ENCODE results near the gene TOX2. TPM values are rescaled to one million over a fixed set of nuclear protein-coding genes. Genes with fewer than 3 reads are reported as not detected.

TOX2 gene
- total RNA-seq, 1 experiment from 2014 or later = 85.4 TPM

GRCh38 chr20:44106615-44107014, 192.0 kb downstream of the TOX2 start:
- H3K9me3 ChIP-seq (ENCODE audit: control insufficient read depth, insufficient read depth, low read depth, low read length) = peaks cover 5% of the 10 kb centered on the region; the same call in 1 of the 2 replicates
- intact Hi-C loops (cut with micrococcal nuclease; ENCODE audit: unreplicated experiment) (no loop called here), in situ Hi-C loops (cut with HindIII; ENCODE audit: low pct_unique_long_range_greater_than_20kb, low sequenced_read_pairs) (no loop called here)
- no TSS peak for BruUV-seq (replicated peaks)
- H3K27ac ChIP-seq (ENCODE audit: low read length) = no peak overlapping the region
- no peak overlapping the region for H3K4me3 ChIP-seq (ENCODE audit: low read depth in 2 of 2, low read length in 2 of 2)
- H3K27me3 ChIP-seq (ENCODE audit: control insufficient read depth, insufficient read depth, low read length) = peaks cover 26% of the 10 kb centered on the region
- CTCF ChIA-PET = no interaction called here
- no peak for TF ChIP-seq SIN3A (IDR thresholded peaks at IDR 0.05; ENCODE audit: borderline replicate concordance, insufficient read depth, low read depth, low read length)
- no peak for TF ChIP-seq POLR2AphosphoS5 (IDR thresholded peaks at IDR 0.05; ENCODE audit: low read depth, low read length)
- no peak for TF ChIP-seq REST (IDR thresholded peaks at IDR 0.05; ENCODE audit: insufficient read depth in 1 of 2, low read depth in 2 of 2, low read length in 1 of 2)
- no peak for TF ChIP-seq TCF7L2 (IDR thresholded peaks at IDR 0.05; ENCODE audit: low read depth, low read length)
- no peak for TF ChIP-seq CTCF (IDR thresholded peaks at IDR 0.05)
- no peak for ATAC-seq
- DNase-seq (ENCODE audit: low read depth, low spot score) = no peak
- no peaks in the 10 kb centered on the region for H3K4me1 ChIP-seq (ENCODE audit: control insufficient read depth, insufficient read depth, low read length)
- POLR2A ChIA-PET = no interaction called here
- no peaks in the 10 kb centered on the region for H3K36me3 ChIP-seq (ENCODE audit: control insufficient read depth, insufficient read depth, low read length)

- Histone ChIP-seq H3K4me1 (ENCODE audit: control insufficient read depth, insufficient read depth, low read length) (no peaks in the 10 kb centered on the region), H3K27ac (ENCODE audit: low read length) (no peak overlapping the region), H3K9me3 (ENCODE audit: control insufficient read depth, insufficient read depth, low read depth, low read length) (peaks cover 5% of the 10 kb centered on the region; the same call in 1 of the 2 replicates), H3K4me3 (ENCODE audit: low read depth in 2 of 2, low read length in 2 of 2) (no peak overlapping the region), H3K36me3 (ENCODE audit: control insufficient read depth, insufficient read depth, low read length) (no peaks in the 10 kb centered on the region), H3K27me3 (ENCODE audit: control insufficient read depth, insufficient read depth, low read length) (peaks cover 9% of the 10 kb centered on the region; the same call in 1 of the 2 replicates)
- CTCF ChIA-PET = no interaction called here
- no TSS peak for BruUV-seq (replicated peaks)
- TF ChIP-seq TCF7L2 (IDR thresholded peaks at IDR 0.05; ENCODE audit: low read depth, low read length) (no peak), REST (IDR thresholded peaks at IDR 0.05; ENCODE audit: insufficient read depth in 1 of 2, low read depth in 2 of 2, low read length in 1 of 2) (no peak), CTCF (IDR thresholded peaks at IDR 0.05) (peak; percentile 43)
- ATAC-seq (no peak), DNase-seq (ENCODE audit: low read depth, low spot score) (no peak)
- intact Hi-C loops (cut with micrococcal nuclease; ENCODE audit: unreplicated experiment) = no loop called here
- in situ Hi-C loops (cut with HindIII; ENCODE audit: low pct_unique_long_range_greater_than_20kb, low sequenced_read_pairs) = no loop called here
- POLR2A ChIA-PET = no interaction called here
Observed at GRCh38 chr20:44109951-44110361, 195.3 kb downstream of the TOX2 start.

Measured in Panc1 (cell line).